Heart left ventricle (tissue), 13 donors: Measurements from ENCODE around the gene INPP4A.

Source experiments
- CTCF ChIP-seq, 12 donors: fragments of 200-600 bp; sonication (generic) in 4 of 12; IDR thresholded peaks; one replicate each; pipeline versions ENCODE4 v1.5.0 to v1.8.0; 2018 to 2022; ENCODE audit warnings: antibody characterized with exemption in 12 of 12, mild to moderate bottlenecking in 5 of 12
- POLR2A ChIP-seq, 2 donors: fragments of 450-650 bp; IDR thresholded peaks; one replicate each; pipeline ENCODE4 v1.6.1; 2017; ENCODE audit warnings: antibody characterized with exemption in 2 of 2, mild to moderate bottlenecking in 2 of 2, moderate library complexity in 2 of 2
- donor health status: ischemic (EF 13 %, LVEDD 7.1; RV severe dilation, severe dysfunction).
- donor health status: DM: no; HTN: yes; CAD: no.
- donor health status: DM: no; HTN: no; CAD: no.
- donor health status: ischemic (EF 25% LVEDD 6.9; RV normal size, moderate dysfunction).
- donor health status: ischemic (EF 25% LVEDD 5.7; RV mildly dilated, moderate dysfunction).
- donor health status: ischemic (EF 35%, LVEDD 5.7; RV mildly dilated, moderate dysfunction).
- donor health status: nonischemic (EF 11% LVEDD 7.7; RV severe dilation, severe dysfunction).
- donor health status: DM: yes; HTN: yes; CAD: no.
- donor health status: PGD.
- donor health status: ischemic (EF 29% LVEDD 5.4; RV normal size, mild dysfunction).
- donor health status: nonischemic (EF 23%, LVEDD 6.1; RV moderate dilation, normal function).

GRCh38 chr2:98445683-98446581 lies 1.3 kb downstream of the INPP4A start:
- TF ChIP-seq CTCF (IDR thresholded peaks at IDR 0.05), result no peak
- TF ChIP-seq POLR2A (IDR thresholded peaks at IDR 0.05), result no peak
